H9 (cell line): ENCODE measurements around the gene RAB3GAP2. TPM values are rescaled to one million over a fixed set of nuclear protein-coding genes. Genes with fewer than 3 reads are reported as not detected.

Source experiments
- DNase-seq: peaks from one replicate; pipeline ENCODE4 v3.0.0-alpha.2; 2017
- H2AFZ ChIP-seq: one replicate; pipeline ENCODE4 v1.6.1; 2013; ENCODE audit warnings: mild to moderate bottlenecking, low read length, control low read depth, moderate library complexity
- H2AK5ac ChIP-seq: 2 replicates; pipeline ENCODE4 v1.6.1; 2013; ENCODE audit warnings: low read length, control low read depth, mixed read lengths; ENCODE audit not compliant: insufficient read length
- H2BK120ac ChIP-seq: one replicate; pipeline ENCODE4 v1.6.1; 2013; ENCODE audit warnings: low read depth, mild to moderate bottlenecking, low read length, control low read depth, inconsistent platforms; ENCODE audit not compliant: poor library complexity, severe bottlenecking
- H2BK12ac ChIP-seq: 2 replicates; pipeline ENCODE4 v1.6.1; 2013; ENCODE audit warnings: low read length, control low read depth, mixed read lengths, low read depth; ENCODE audit not compliant: insufficient read length
- H2BK15ac ChIP-seq: 2 replicates; pipeline ENCODE4 v1.6.1; 2013; ENCODE audit warnings: low read depth, low read length, control low read depth
- H2BK20ac ChIP-seq: one replicate; pipeline ENCODE4 v1.6.1; 2013; ENCODE audit warnings: low read depth, mild to moderate bottlenecking, low read length, control low read depth, inconsistent platforms; ENCODE audit not compliant: poor library complexity, severe bottlenecking
- H2BK5ac ChIP-seq: 2 replicates; pipeline ENCODE4 v1.6.1; 2013; ENCODE audit warnings: low read length, control low read depth, mixed read lengths; ENCODE audit not compliant: insufficient read length
- H3K14ac ChIP-seq: 2 replicates; pipeline ENCODE4 v1.6.1; 2013; ENCODE audit warnings: low read length, control low read depth; ENCODE audit not compliant: insufficient read depth
- H3K18ac ChIP-seq: 2 replicates; pipeline ENCODE4 v1.6.1; 2013; ENCODE audit warnings: low read depth, mild to moderate bottlenecking, mixed read lengths, low read length, control low read depth; ENCODE audit not compliant: insufficient read length
- H3K23ac ChIP-seq: 2 replicates; pipeline ENCODE4 v1.6.1; 2013; ENCODE audit warnings: low read length, control low read depth, mixed read lengths, low read depth; ENCODE audit not compliant: insufficient read length
- H3K23me2 ChIP-seq: 2 replicates; pipeline ENCODE4 v1.6.1; 2013; ENCODE audit warnings: low read depth, mild to moderate bottlenecking, mixed read lengths, low read length, control low read depth; ENCODE audit not compliant: insufficient read length, poor library complexity, severe bottlenecking
- H3K27ac ChIP-seq: 2 replicates; pipeline ENCODE4 v1.5.1; 2013; ENCODE audit warnings: low read length, control low read depth, mixed read lengths, low read depth; ENCODE audit not compliant: insufficient read length
- H3K27me3 ChIP-seq: 2 replicates; pipeline ENCODE4 v1.6.1; 2013; ENCODE audit warnings: low read length, control low read depth, inconsistent platforms; ENCODE audit not compliant: insufficient read depth
- H3K4ac ChIP-seq: 2 replicates; pipeline ENCODE4 v1.6.1; 2013; ENCODE audit warnings: low read depth, mild to moderate bottlenecking, control low read depth, inconsistent platforms, low read length, moderate library complexity
- H3K4me1 ChIP-seq: 2 replicates; pipeline ENCODE4 v1.6.1; 2013; ENCODE audit warnings: low read length, control low read depth, inconsistent platforms; ENCODE audit not compliant: insufficient read depth
- H3K4me2 ChIP-seq: 2 replicates; pipeline ENCODE4 v1.6.1; 2013; ENCODE audit warnings: low read length, control low read depth, mixed read lengths; ENCODE audit not compliant: insufficient read length, insufficient read depth
- H3K56ac ChIP-seq: 2 replicates; pipeline ENCODE4 v1.6.1; 2013; ENCODE audit warnings: low read depth, mild to moderate bottlenecking, mixed read lengths, low read length, control low read depth; ENCODE audit not compliant: insufficient read length
- H3K79me1 ChIP-seq: 2 replicates; pipeline ENCODE4 v1.6.1; 2013; ENCODE audit warnings: low read depth, mild to moderate bottlenecking, moderate library complexity, low read length, control low read depth, inconsistent platforms; ENCODE audit not compliant: insufficient read depth, poor library complexity, severe bottlenecking
- H3K79me2 ChIP-seq: 2 replicates; pipeline ENCODE4 v1.6.1; 2013; ENCODE audit warnings: low read length, control low read depth, inconsistent platforms; ENCODE audit not compliant: insufficient read depth
- H3K9ac ChIP-seq: 2 replicates; pipeline ENCODE4 v1.6.1; 2013; ENCODE audit warnings: low read length, control low read depth, mixed read lengths; ENCODE audit not compliant: insufficient read length; ENCODE audit errors: extremely low read depth
- H3K9me3 ChIP-seq: one replicate; pipeline ENCODE4 v1.6.1; 2013; ENCODE audit warnings: low read depth, low read length, inconsistent platforms; ENCODE audit not compliant: control insufficient read depth
- H3T11ph ChIP-seq: one replicate; pipeline ENCODE4 v1.6.1; 2013; ENCODE audit warnings: mild to moderate bottlenecking, low read length, control low read depth, inconsistent platforms
- H4K20me1 ChIP-seq: one replicate; pipeline ENCODE4 v1.6.1; 2013; ENCODE audit not compliant: control insufficient read depth, insufficient read length, insufficient read depth
- H4K5ac ChIP-seq: 2 replicates; pipeline ENCODE4 v1.6.1; 2013; ENCODE audit warnings: low read depth, mild to moderate bottlenecking, mixed read lengths, low read length, control low read depth; ENCODE audit not compliant: insufficient read length
- H4K8ac ChIP-seq: replicated peaks from 2 replicates; pipeline ENCODE4 v1.6.1; 2013; ENCODE audit warnings: low read length, control low read depth, mixed read lengths, low read depth; ENCODE audit not compliant: insufficient read length
- H4K91ac ChIP-seq: 2 replicates; pipeline ENCODE4 v1.6.1; 2013; ENCODE audit warnings: low read depth, mild to moderate bottlenecking, moderate library complexity, mixed read lengths, low read length, control low read depth; ENCODE audit not compliant: insufficient read length
- H3K27ac Mint-ChIP-seq, 3 experiments: 2 replicates in 2 of 3; 3 replicates in 1 of 3; pipeline ENCODE4 v1.8.0; 2020 to 2021; ENCODE audit warnings: mixed read lengths in 3 of 3, mild to moderate bottlenecking in 1 of 3, moderate library complexity in 1 of 3
- H3K27me3 Mint-ChIP-seq: 2 replicates; pipeline ENCODE4 v1.8.0; 2021; ENCODE audit warnings: low read depth, mild to moderate bottlenecking, moderate library complexity, mixed read lengths
- H3K36me3 Mint-ChIP-seq, 3 experiments: 2 replicates in 2 of 3; 3 replicates in 1 of 3; pipeline ENCODE4 v1.8.0; 2020 to 2021; ENCODE audit warnings: low read depth in 3 of 3, mixed read lengths in 3 of 3; ENCODE audit not compliant: insufficient read depth in 1 of 3
- H3K4me1 Mint-ChIP-seq, 2 experiments: 2 replicates each; pipeline ENCODE4 v1.8.0; 2020; ENCODE audit warnings: mixed read lengths in 2 of 2
- H3K4me3 Mint-ChIP-seq, 2 experiments: 2 replicates in 1 of 2; 3 replicates in 1 of 2; pipeline ENCODE4 v1.8.0; 2020 to 2021; ENCODE audit warnings: mild to moderate bottlenecking in 2 of 2, mixed read lengths in 2 of 2, moderate library complexity in 1 of 2
- H3K9me3 Mint-ChIP-seq, 2 experiments: 2 replicates in 1 of 2; 3 replicates in 1 of 2; pipeline ENCODE4 v1.8.0; 2020; ENCODE audit warnings: mild to moderate bottlenecking in 2 of 2, mixed read lengths in 2 of 2, moderate library complexity in 1 of 2
- CTCF ChIP-seq: fragments of 200-600 bp; sonication (generic); conservative IDR thresholded peaks from 3 replicates; pipeline ENCODE4 v1.8.0; 2021; ENCODE audit warnings: antibody characterized with exemption, mild to moderate bottlenecking
- WGBS: extraction: QIAGEN DNeasy Blood & Tissue Kit; methylation state at CpG from one replicate; pipeline ENCODE4 v1.1.7; 2013; ENCODE audit warnings: missing lambda C conversion rate, low lambda C conversion rate, mixed read lengths; ENCODE audit not compliant: insufficient read length; ENCODE audit errors: extremely low coverage; 5-methylcytosine and 5-hydroxymethylcytosine counted together
- total RNA-seq: library from RNA; stranded (reverse); gene quantifications from 2 replicates; pipeline ENCODE4 v1.2.1, GENCODE V29; 2021

Gene RAB3GAP2
- total RNA-seq, 1 experiment from 2014 or later: 48.3 TPM

GRCh38 chr1:220217383-220217988 is 54.8 kb downstream of the RAB3GAP2 start:
- H3K4me2 ChIP-seq: no peak overlapping the region
- no peak for DNase-seq
- no peak overlapping the region for H4K91ac ChIP-seq
- no peaks in the 10 kb centered on the region for H3K9me3 ChIP-seq
- no peak overlapping the region for H3K14ac ChIP-seq
- H3K9ac ChIP-seq: no peak overlapping the region
- peaks cover 3% of the 10 kb centered on the region for H3K79me1 ChIP-seq
- no peak overlapping the region for H2BK20ac ChIP-seq
- no peak overlapping the region for H2BK15ac ChIP-seq
- peak; percentile 69 for TF ChIP-seq CTCF
- H4K8ac ChIP-seq: no peak overlapping the region
- H2BK12ac ChIP-seq: no peak overlapping the region
- no peak overlapping the region for H3K4me3 Mint-ChIP-seq
- peaks cover 0 to 4% of the 10 kb centered on the region in 2 experiments; a peak in 2 of 5 replicates for H3K9me3 Mint-ChIP-seq
- no peaks in the 10 kb centered on the region for H3K4me1 ChIP-seq
- peaks cover 17 to 18% of the 10 kb centered on the region in 2 experiments for H3K4me1 Mint-ChIP-seq
- no peak overlapping the region for H3K18ac ChIP-seq
- H2AFZ ChIP-seq: no peak overlapping the region
- no peaks in the 10 kb centered on the region for H3K27me3 ChIP-seq
- no peaks in the 10 kb centered on the region; the same call in 1 of the 2 replicates for H3K79me2 ChIP-seq
- H3K27me3 Mint-ChIP-seq: no peaks in the 10 kb centered on the region
- no peak overlapping the region for H3K4ac ChIP-seq
- no peaks in the 10 kb centered on the region for H3K23me2 ChIP-seq
- H2AK5ac ChIP-seq: no peak overlapping the region
- no peak overlapping the region for H3K23ac ChIP-seq
- peaks cover 7 to 16% (median 8%) of the 10 kb centered on the region in 3 experiments; a peak in 6 of 7 replicates for H3K36me3 Mint-ChIP-seq
- H3T11ph ChIP-seq: no peak overlapping the region
- H2BK5ac ChIP-seq: no peak overlapping the region
- H2BK120ac ChIP-seq: no peak overlapping the region
- no peaks in the 10 kb centered on the region for H4K20me1 ChIP-seq
- no peak overlapping the region for H4K5ac ChIP-seq
- H3K27ac Mint-ChIP-seq: peak overlapping the region in 1 of 3 experiments; percentile 70; a peak in 3 of 7 replicates
- no CpG with 5 or more reads among the region's 2 CpGs for WGBS
- H3K27ac ChIP-seq: no peak overlapping the region
- H3K56ac ChIP-seq: no peak overlapping the region
